ENCODE data around the gene PCAT6.

DNA sequence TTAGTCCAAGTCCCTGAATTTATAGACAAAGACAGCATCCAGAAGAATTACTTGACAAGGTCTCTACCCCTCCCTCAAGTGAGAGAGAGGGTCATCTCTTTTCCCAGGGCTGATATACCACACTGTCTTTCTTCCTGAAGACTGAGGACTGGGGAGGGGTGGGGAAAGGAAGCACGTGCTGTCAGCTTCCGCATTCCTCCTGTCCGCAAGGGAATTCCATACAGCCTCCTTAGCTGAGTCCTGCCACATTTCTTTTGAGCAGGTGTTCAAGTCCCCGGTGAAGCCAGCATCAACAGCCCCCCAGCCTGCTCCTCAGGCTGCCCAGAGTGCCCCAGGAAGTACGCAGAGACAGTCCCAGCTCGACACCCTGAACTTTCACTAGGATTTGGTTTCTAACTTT, 34.2 kb downstream of the PCAT6 start:
- TF ChIP-seq POLR2A (IDR thresholded peaks at IDR 0.05) = no peak
- TF ChIP-seq EP300 (IDR thresholded peaks at IDR 0.05) = no peak
